Neural cell (in vitro differentiated cells): Measurements from ENCODE around the gene CPB2. TPM values are rescaled to one million over a fixed set of nuclear protein-coding genes. Genes with fewer than 3 reads are reported as not detected.

ENCODE experiments used
- H2AFZ ChIP-seq: fragments of 200-600, 300-800 bp; sonication (generic), shearing (Covaris generic); 2 replicates; pipeline ENCODE4 v1.6.0; 2014; ENCODE audit warnings: low read depth, mild to moderate bottlenecking, antibody characterized with exemption, low read length, moderate library complexity
- H3F3A ChIP-seq: fragments of 200-600 bp; shearing (Covaris generic); 2 replicates; pipeline ENCODE4 v1.6.1; 2016; ENCODE audit warnings: mild to moderate bottlenecking, moderate library complexity, mixed read lengths, antibody characterized with exemption, low read length; ENCODE audit not compliant: insufficient read depth, poor library complexity, severe bottlenecking
- H3K27ac ChIP-seq: fragments of 200-600, 300-800 bp; sonication (generic), shearing (Covaris generic); 2 replicates; pipeline ENCODE4 v1.5.1; 2014; ENCODE audit warnings: mild to moderate bottlenecking, low read length, moderate library complexity
- H3K27me3 ChIP-seq: fragments of 300-800, 200-600 bp; sonication (generic), shearing (Covaris generic); 2 replicates; pipeline ENCODE4 v1.6.0; 2014; ENCODE audit warnings: mild to moderate bottlenecking, low read depth, low read length, moderate library complexity; ENCODE audit not compliant: insufficient read depth
- H3K36me3 ChIP-seq: fragments of 300-800, 200-600 bp; sonication (generic), shearing (Covaris generic); 2 replicates; pipeline ENCODE4 v1.5.1; 2014; ENCODE audit warnings: mild to moderate bottlenecking, antibody characterized with exemption, low read length, moderate library complexity; ENCODE audit not compliant: insufficient read depth
- H3K4me2 ChIP-seq: fragments of 300-800, 200-600 bp; sonication (generic), shearing (Covaris generic); 2 replicates; pipeline ENCODE4 v1.6.0; 2014; ENCODE audit warnings: mild to moderate bottlenecking, low read length
- H3K4me3 ChIP-seq: fragments of 300-800, 200-600 bp; sonication (generic), shearing (Covaris generic); 2 replicates; pipeline ENCODE4 v1.5.1; 2014; ENCODE audit warnings: mild to moderate bottlenecking, low read length, moderate library complexity
- H3K79me2 ChIP-seq: fragments of 200-600 bp; shearing (Covaris generic); replicated peaks from 2 replicates; pipeline ENCODE4 v1.6.0; 2014; ENCODE audit warnings: mild to moderate bottlenecking, low read length, moderate library complexity; ENCODE audit not compliant: insufficient read depth
- H3K9ac ChIP-seq: fragments of 300-800, 200-600 bp; sonication (generic), shearing (Covaris generic); 2 replicates; pipeline ENCODE4 v1.6.1; 2016; ENCODE audit warnings: mild to moderate bottlenecking, low read length, mixed read lengths
- H3K9me2 ChIP-seq: fragments of 200-600 bp; shearing (Covaris generic); 2 replicates; pipeline ENCODE4 v1.6.1; 2016; ENCODE audit warnings: mild to moderate bottlenecking, low read length, mixed read lengths; ENCODE audit not compliant: insufficient read depth
- H3K9me3 ChIP-seq: fragments of 200-600, 300-800 bp; sonication (generic), shearing (Covaris generic); 2 replicates; pipeline ENCODE4 v1.6.1; 2016; ENCODE audit warnings: mild to moderate bottlenecking, mixed run types, low read length, moderate library complexity, mixed read lengths
- H4K20me1 ChIP-seq: fragments of 200-600 bp; shearing (Covaris generic); 2 replicates; pipeline ENCODE4 v1.6.1; 2016; ENCODE audit warnings: mild to moderate bottlenecking, mixed run types; ENCODE audit not compliant: insufficient read depth
- CTCF ChIP-seq: fragments of 450-650 bp; IDR thresholded peaks from 2 replicates; pipeline ENCODE4 v1.5.1; 2014; ENCODE audit warnings: antibody characterized with exemption, mild to moderate bottlenecking, moderate library complexity; ENCODE audit not compliant: poor library complexity, severe bottlenecking
- EZH2 ChIP-seq: fragments of 200-600, 300-800 bp; shearing (Covaris generic), sonication (generic); IDR thresholded peaks from 2 replicates; pipeline ENCODE4 v1.6.1; 2014; ENCODE audit warnings: antibody characterized with exemption, low read length, borderline replicate concordance, mild to moderate bottlenecking; ENCODE audit not compliant: insufficient read depth, poor library complexity, severe bottlenecking
- MXI1 ChIP-seq: fragments of 450-650 bp; conservative IDR thresholded peaks from 2 replicates; pipeline ENCODE4 v1.6.1; 2014; ENCODE audit warnings: antibody characterized with exemption, mild to moderate bottlenecking; ENCODE audit not compliant: poor library complexity, severe bottlenecking
- REST ChIP-seq: IDR thresholded peaks from 2 replicates; pipeline ENCODE4 v1.6.1; 2012; ENCODE audit warnings: borderline replicate concordance
- SMC3 ChIP-seq: fragments of 450-650 bp; conservative IDR thresholded peaks from 2 replicates; pipeline ENCODE4 v1.6.1; 2014; ENCODE audit warnings: antibody characterized with exemption, mild to moderate bottlenecking, moderate library complexity; ENCODE audit not compliant: poor library complexity
- polyA plus RNA-seq: library from polyadenylated mRNA; depleted of rRNA; stranded (reverse); fragments of >200 nt; gene quantifications from 2 replicates; pipeline ENCODE4 v1.2.3, GENCODE V29; 2014

CPB2 gene
- polyA plus RNA-seq, 1 donor from 2014 or later = not detected

- H3K4me2 ChIP-seq = no peak overlapping the region
- TF ChIP-seq CTCF (no peak), SMC3 (no peak), MXI1 (no peak)
- H3K9me2 ChIP-seq = no peaks in the 10 kb centered on the region
- no peak overlapping the region for H3K9ac ChIP-seq
- H4K20me1 ChIP-seq = no peaks in the 10 kb centered on the region
- no peaks in the 10 kb centered on the region for H3K27me3 ChIP-seq
- H3K9me3 ChIP-seq = no peaks in the 10 kb centered on the region
- H2AFZ ChIP-seq = no peak overlapping the region
- no peak overlapping the region for H3K27ac ChIP-seq
- H3K4me3 ChIP-seq = no peak overlapping the region
- no peaks in the 10 kb centered on the region for H3K79me2 ChIP-seq
- H3F3A ChIP-seq = no peaks in the 10 kb centered on the region
- H3K36me3 ChIP-seq = no peaks in the 10 kb centered on the region
Measured at GRCh38 chr13:46097663-46098062, 7.2 kb downstream of the CPB2 start.

GRCh38 chr13:46097015-46097414 is 7.8 kb downstream of the CPB2 start:
- TF ChIP-seq CTCF = no peak
- no peak for TF ChIP-seq SMC3
- TF ChIP-seq EZH2 = no peak
- TF ChIP-seq REST = no peak
- no peak overlapping the region for H3K27ac ChIP-seq

More at GRCh38 chr13:46097015-46097414, 7.8 kb downstream of the CPB2 start:
- no peaks in the 10 kb centered on the region for H3K36me3 ChIP-seq
- H3K79me2 ChIP-seq = no peaks in the 10 kb centered on the region
- H3K27me3 ChIP-seq = no peaks in the 10 kb centered on the region
- no peaks in the 10 kb centered on the region for H4K20me1 ChIP-seq
- no peak overlapping the region for H3K4me3 ChIP-seq
- no peak overlapping the region for H3K4me2 ChIP-seq
- no peaks in the 10 kb centered on the region for H3K9me2 ChIP-seq
- H3K9ac ChIP-seq = no peak overlapping the region
- H3K9me3 ChIP-seq = no peaks in the 10 kb centered on the region
- no peak overlapping the region for H2AFZ ChIP-seq
- no peaks in the 10 kb centered on the region for H3F3A ChIP-seq
